H1 (cell line): ENCODE results near the gene FNIP2. TPM values are rescaled to one million over a fixed set of nuclear protein-coding genes. Genes with fewer than 3 reads are reported as not detected.

Experiments used
- HDAC2 ChIP-seq, 2 experiments: fragments of 300-600 bp in 1 of 2; sonication (generic) in 1 of 2; IDR thresholded peaks; 2 replicates each; pipeline ENCODE4 v1.6.1; 2011 to 2012; ENCODE audit warnings: low read depth in 2 of 2, low read length in 2 of 2, mild to moderate bottlenecking in 2 of 2, moderate library complexity in 2 of 2, borderline replicate concordance in 1 of 2, inconsistent platforms in 1 of 2
- RFX5 ChIP-seq: IDR thresholded peaks from 2 replicates; pipeline ENCODE4 v1.6.1; 2011; ENCODE audit warnings: low read depth, low read length, improper control_type of control experiment, borderline replicate concordance
- YY1 ChIP-seq: IDR thresholded peaks from 2 replicates; pipeline ENCODE4 v1.6.1; 2011; ENCODE audit warnings: low read depth, mild to moderate bottlenecking, low read length
- polyA plus RNA-seq, 7 experiments: library from polyadenylated mRNA; depleted of rRNA in 3 of 7; stranded (reverse) in 5 of 7; unstranded in 2 of 7; fragments of >200 nt in 5 of 7; fragments of 200-250 nt in 2 of 7; gene quantifications; 1 replicate in 5 of 7; 2 replicates in 1 of 7; 4 replicates in 1 of 7; pipeline versions ENCODE4 v1.2.1 to v1.2.3, GENCODE V29; 2011 to 2013; ENCODE audit warnings: missing spikeins in 2 of 7, mixed read lengths in 2 of 7
- total RNA-seq: library from RNA; stranded (reverse); fragmentation: NEBNext Ultra II Directional; extraction: Animal tissue kit (Norgen Biotek cat#: 25700); gene quantifications from 2 replicates; pipeline ENCODE4 v1.2.1, GENCODE V29; 2021
- TF ChIP-seq, protein P1 (sequence below): IDR thresholded peaks from 2 replicates; pipeline ENCODE4 v1.6.1; 2012; ENCODE audit warnings: inconsistent platforms

The FNIP2 gene
- total and polyA plus RNA-seq, 2 of the 8 experiments (the other 6 are each of a cell fraction or from before 2014, with no cell fraction given), result 4.0 to 13.0 TPM

DNA sequence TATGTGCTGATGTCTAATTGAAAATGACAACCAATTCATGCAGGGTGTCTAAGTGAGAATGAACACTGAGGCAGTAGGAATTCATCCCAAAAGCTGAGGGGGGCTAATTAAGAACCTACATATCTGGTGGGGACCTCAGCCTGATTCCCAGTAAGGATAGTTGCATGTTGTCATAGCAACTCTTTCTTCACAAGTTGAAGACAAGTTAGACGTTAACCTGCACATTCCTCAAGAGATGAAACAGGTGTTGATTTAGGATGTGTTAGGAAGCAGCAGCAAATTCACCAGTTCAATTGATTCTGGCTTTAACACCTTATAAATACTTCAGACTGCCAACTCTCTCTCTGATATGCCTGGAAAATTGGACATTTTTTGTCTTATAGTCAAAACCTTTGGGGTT is 7.3 kb downstream of the FNIP2 start (continued):
- TF ChIP-seq YY1, result no peak
- TF ChIP-seq, protein P1, sequence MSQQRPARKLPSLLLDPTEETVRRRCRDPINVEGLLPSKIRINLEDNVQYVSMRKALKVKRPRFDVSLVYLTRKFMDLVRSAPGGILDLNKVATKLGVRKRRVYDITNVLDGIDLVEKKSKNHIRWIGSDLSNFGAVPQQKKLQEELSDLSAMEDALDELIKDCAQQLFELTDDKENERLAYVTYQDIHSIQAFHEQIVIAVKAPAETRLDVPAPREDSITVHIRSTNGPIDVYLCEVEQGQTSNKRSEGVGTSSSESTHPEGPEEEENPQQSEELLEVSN, result no peak
- no peak for TF ChIP-seq HDAC2 (IDR thresholded peaks at IDR 0.05; ENCODE audit: borderline replicate concordance in 1 of 2, low read depth in 2 of 2, low read length in 2 of 2)
- no peak for TF ChIP-seq RFX5
